ENCODE measurements around the gene CHERP. TPM values are rescaled to one million over a fixed set of nuclear protein-coding genes. Genes with fewer than 3 reads are reported as not detected.
"Not testable (repeated sequence)": the region's sequence is repeated elsewhere in the genome, so short reads cannot be mapped to it uniquely, and the experiment has no call there.

CHERP gene
- total RNA-seq, 1 donor from 2014 or later = 4.4 TPM

GRCh38 chr19:16576690-16577530 lies 34.7 kb upstream of the CHERP start:
- DNase-seq = no peak

- no peak for DNase-seq
Observed at GRCh38 chr19:16575861-16576689, 33.8 kb upstream of the CHERP start.

DNA sequence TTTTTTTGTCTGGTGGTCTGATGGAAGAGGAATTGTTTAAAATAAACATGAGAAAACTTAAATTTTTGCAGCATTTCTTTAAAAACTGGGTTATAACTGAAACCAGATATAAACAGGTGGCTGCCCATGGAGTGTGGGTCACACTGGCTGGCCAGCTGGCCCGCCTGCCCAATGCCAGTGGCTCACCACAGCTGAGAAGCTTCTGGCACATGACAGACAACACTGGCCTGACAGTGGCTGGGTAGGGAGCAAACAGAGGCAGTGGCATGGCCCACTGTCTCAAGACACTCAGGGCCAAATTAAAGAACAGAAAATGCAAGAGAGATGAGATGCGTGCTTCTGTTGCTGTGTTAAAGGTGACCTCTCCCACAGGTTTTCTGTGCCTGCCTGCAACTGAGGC lies 33.0 kb upstream of the CHERP start:
- DNase-seq = no peak

DNA sequence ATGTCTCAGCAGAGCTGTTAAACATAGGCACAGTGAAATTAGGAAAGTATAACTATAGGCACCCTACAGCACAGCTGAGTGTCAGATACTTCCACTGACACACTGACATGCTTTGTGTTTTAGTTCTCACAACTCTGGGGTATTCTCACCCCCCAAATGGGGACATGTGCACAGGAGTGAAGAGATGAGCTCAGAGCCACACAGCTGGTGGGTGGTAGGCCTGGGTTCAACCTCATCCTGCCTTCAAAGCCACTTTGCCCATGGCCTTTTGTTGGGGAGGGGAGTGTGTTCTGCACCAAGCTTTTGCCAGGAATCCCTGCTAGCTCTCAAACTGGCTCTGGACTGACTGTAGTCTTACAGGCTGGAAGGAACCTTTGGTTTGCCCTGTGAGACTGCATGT lies 31.7 kb upstream of the CHERP start:
- DNase-seq = no peak

DNA sequence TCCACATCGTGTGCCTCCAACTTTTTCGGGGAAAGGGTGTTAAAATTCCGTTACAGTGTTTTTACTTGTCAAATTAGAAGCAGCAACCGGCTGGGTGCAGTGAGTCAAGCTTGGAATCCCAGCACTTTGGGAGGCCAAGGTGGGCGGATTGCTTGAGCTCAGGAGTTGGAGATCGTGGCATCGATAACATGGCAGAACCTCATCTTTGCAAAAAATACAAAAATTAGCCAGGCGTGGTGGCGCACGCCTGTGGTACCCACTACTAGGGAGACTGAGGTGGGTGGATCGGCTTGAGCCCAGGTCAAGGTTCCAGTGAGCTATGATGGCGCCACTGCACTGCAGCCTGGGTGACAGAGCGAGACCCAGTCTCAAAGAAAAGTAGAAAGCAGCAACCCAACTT lies 31.1 kb upstream of the CHERP start:
- DNase-seq = no peak

- DNase-seq = peak; percentile 93
Observed at GRCh38 chr19:16572332-16573211, 30.3 kb upstream of the CHERP start, which contains the start of gene SLC35E1. SLC35E1 (minus strand) TSS chr19:16572415; CDS start chr19:16572364, 51 bp downstream.

- no peak for DNase-seq
Observed at GRCh38 chr19:16571822-16572331, 29.6 kb upstream of the CHERP start.

- DNase-seq = no peak
Observed at GRCh38 chr19:16571283-16571682, 29.0 kb upstream of the CHERP start.

GRCh38 chr19:16569609-16570320 lies 27.5 kb upstream of the CHERP start:
- no peak for DNase-seq

DNA sequence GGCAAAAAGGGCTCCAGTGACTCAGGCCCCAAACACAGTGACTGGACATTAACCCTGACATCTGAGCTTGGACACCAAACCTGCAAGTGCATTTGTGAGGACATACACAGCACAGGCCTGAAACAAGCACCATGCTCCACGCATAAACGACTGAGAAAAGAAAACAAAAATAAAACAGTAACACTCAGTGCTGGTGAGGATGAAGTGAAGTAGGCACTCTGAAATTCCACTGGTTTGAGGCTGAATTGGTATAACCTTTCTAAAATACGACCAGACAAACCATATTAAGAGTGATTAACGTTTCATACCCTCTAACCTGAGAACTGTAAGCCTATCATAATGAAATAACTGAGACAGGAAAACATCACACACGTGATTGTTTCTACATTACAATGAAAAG lies 24.5 kb upstream of the CHERP start:
- DNase-seq = no peak

DNA sequence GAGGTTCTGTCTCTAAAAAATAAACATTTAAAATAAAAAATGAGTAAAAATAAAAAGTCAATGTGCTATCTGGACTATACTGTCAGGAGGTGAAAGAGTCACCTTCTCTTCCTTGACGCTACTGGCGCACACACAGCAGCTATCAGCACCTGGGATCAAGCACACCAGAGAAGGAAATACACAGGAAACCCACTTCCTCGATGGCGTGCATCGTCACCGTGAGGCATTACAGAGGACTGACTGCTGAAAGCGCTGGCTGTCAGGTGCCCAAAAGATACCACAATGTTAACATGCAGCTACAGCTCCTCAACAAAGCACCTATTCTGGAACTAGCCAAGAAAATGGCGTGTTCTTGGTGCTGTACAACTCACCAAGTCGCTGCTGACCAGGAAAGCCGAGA lies 23.9 kb upstream of the CHERP start:
- DNase-seq = no peak

DNA sequence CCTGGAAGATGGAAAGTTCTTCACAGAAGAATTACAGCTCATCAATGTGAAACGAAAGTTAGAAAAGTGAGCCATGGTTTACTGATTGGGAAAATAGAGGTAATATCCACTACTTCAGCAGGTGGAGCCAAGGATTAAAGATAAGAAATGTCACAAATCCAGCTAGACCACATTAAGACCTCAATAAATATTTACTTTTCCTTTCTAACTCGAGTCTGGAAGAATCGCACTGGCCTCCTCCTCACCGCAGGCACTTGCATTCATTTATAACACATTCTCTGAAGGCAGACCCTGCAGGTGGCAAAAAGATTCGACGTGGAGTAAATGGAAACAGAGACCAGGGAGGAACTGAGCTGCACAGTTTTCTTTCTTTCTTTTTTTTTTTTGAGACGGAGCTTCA lies 22.6 kb upstream of the CHERP start:
- no peak for DNase-seq

- no peak for DNase-seq
Observed at GRCh38 chr19:16562608-16563025, 20.4 kb upstream of the CHERP start.

- peak; percentile 20 for DNase-seq
Observed at GRCh38 chr19:16561382-16561781, 19.1 kb upstream of the CHERP start.

GRCh38 chr19:16559780-16560276 lies 17.6 kb upstream of the CHERP start:
- no peak for DNase-seq

DNA sequence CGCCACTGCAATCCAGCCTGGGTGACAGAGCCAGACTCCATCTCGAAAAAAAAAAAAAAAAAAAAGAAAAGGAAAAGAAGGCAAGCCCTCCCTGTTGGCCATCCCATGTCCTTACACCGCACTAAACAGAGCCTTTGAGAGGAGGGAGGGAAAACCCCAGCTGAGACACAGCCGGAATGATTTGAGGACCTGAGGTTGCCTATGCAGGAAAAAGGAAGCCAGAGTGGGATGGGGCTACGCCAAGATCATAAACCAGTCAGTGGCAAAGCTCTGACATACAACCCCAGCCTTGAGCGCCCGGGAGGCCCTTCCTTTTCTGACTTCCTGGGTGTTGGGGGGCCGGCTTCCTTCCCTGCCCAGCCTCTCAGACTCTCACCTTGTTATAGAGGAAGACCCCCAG lies 12.5 kb upstream of the CHERP start:
- no peak for DNase-seq

GRCh38 chr19:16551902-16552301 lies 9.7 kb upstream of the CHERP start:
- DNase-seq = not testable (repeated sequence)

DNA sequence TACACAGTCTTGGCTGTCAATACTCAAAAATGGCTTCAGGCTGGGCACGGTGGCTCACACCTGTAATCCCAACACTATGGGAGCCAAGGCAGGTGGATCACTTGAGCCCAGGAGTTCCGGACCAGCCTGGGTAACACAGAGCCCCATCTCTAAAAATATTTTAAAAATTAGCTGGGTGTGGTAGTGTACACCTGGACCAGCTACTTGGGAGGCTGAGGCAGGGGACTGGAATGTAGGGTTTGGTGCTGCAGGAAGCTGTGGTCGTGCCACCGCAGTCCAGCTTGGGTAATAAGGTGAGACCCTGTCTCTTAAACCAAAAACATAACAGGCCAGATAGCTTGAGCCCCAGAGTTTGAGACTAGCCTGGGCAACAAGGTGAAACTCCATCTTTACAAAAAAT lies 6.7 kb upstream of the CHERP start:
- DNase-seq = no peak

DNA sequence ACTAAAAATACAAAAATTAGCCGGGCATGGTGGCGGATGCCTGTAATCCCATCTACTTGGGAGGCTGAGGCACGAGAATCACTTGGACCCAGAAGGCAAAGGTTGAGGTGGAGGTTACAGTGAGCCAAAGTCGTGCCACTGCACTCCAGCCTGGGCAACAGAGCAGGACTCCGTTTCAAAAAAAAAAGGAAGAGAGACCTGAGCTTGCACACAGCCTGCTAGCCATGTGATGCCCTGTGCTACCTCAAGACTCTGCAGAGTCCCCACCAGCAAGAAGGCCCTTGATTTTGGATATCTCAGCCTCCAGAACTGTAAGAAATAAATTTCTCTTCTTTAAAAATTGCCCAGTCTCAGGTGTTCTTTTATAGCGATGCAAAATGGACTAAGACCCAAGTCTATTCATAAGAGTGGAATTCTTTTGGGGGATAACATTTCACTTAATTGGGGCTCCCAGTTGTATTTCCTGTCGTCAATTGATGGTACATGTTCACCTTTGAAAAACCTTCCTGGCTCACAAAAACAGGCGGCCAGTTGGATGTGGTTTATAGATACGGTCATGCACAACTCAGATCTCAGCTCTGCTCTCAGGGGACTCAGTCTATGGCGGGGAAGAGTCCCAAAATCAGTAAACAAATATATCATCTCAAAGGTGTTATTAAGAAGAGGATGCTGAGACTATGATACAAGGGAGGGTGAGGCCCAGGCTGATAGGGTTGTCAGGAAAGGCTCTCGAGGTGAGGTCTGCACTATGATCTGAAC lies 2.4 kb upstream of the CHERP start:
- no peak for DNase-seq

DNA sequence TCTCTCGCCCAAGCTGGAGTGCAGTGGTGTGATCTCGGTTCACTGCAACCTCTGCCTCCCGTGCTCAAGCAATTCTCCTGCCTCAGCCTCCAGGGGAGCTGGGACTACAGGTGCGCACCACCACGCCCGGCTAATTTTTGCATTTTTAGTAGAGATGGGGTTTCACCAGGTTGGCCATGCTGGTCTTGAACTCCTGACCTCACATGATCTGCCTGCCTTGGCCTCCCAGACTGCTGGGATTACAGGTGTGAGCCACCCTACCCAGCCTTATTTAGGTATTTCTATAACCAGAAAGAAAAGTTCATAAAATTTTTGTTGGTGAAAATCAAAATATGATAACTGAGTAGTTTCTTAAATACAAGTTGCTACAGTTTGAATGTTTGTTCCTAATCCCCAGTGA lies 1.5 kb upstream of the CHERP start:
- not testable (repeated sequence) for DNase-seq

Data from occipital lobe (tissue), 2 donors.